Activated B cell treated with CpG ODN at 0.5 μM for 24 hours (primary cell): ENCODE results near the gene VANGL1. TPM values are rescaled to one million over a fixed set of nuclear protein-coding genes. Genes with fewer than 3 reads are reported as not detected.

Experiments
- ATAC-seq: fragments of 200-7000 bp; cut with Tn5 transposase; one replicate; pipeline ENCODE4 v1.10.0; 2021; ENCODE audit warnings: low read depth, mild to moderate bottlenecking, moderate library complexity
- CTCF ChIA-PET: fragments of 350-600 bp; sonication (Branson Sonifier 250); formaldehyde crosslinking; loops from one replicate; lab custom pipeline; 2021; ENCODE audit warnings: antibody characterized with exemption; lab: Charles Lee
- POLR2A ChIA-PET: fragments of 350-600 bp; sonication (Branson Sonifier 250); formaldehyde crosslinking; loops from one replicate; lab custom pipeline; 2021; ENCODE audit warnings: antibody characterized with exemption; lab: Charles Lee
- DNase-seq: peaks from one replicate; pipeline ENCODE4 v3.0.0; 2022
- H3K27ac Mint-ChIP-seq: one replicate; pipeline ENCODE4 v1.8.0; 2020; ENCODE audit warnings: mixed read lengths
- H3K27me3 Mint-ChIP-seq: one replicate; pipeline ENCODE4 v1.8.0; 2021; ENCODE audit warnings: mixed read lengths
- H3K36me3 Mint-ChIP-seq: one replicate; pipeline ENCODE4 v1.8.0; 2021; ENCODE audit warnings: low read depth, mixed read lengths
- H3K4me1 Mint-ChIP-seq: one replicate; pipeline ENCODE4 v1.8.0; 2021; ENCODE audit warnings: mixed read lengths
- H3K4me3 Mint-ChIP-seq: one replicate; pipeline ENCODE4 v1.8.0; 2020; ENCODE audit warnings: mild to moderate bottlenecking, mixed read lengths
- H3K9me3 Mint-ChIP-seq: one replicate; pipeline ENCODE4 v1.8.0; 2020; ENCODE audit warnings: mixed read lengths
- intact Hi-C: fragments of 100-400 bp; cut with micrococcal nuclease; formaldehyde crosslinking; loops from one replicate; pipeline ENCODE4 v1.15.1; 2024
- total RNA-seq: library from RNA; stranded (reverse); gene quantifications from 2 replicates; pipeline ENCODE4 v1.2.3, GENCODE V29; 2022
- TF ChIP-seq, protein P1 (sequence below): fragments of 200-600 bp; IDR thresholded peaks from one replicate; pipeline ENCODE4 v1.8.0; 2022; ENCODE audit warnings: antibody characterized with exemption, mild to moderate bottlenecking

The VANGL1 gene
- total RNA-seq, 1 donor from 2014 or later = 1.2 TPM

DNA sequence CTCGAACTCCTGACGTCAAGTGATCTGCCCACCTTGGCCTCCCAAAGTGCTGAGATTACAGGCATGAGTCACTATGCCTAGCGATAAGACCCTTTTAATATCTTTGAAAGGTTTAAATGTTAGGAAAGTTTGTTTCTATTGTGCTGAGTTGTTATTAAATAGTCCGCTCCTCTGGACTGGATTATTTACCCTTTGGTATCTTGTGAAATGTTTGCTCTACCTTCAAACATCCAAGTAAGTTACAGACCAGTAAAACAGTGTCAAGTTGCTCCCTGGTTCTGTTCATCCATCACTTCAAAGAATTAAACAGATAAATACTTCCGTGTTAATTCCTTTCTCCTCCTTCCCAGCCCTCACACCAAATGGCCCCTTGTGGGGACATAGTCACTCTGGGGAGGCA is 82.0 kb downstream of the VANGL1 start:
- intact Hi-C loops = no loop called here
- POLR2A ChIA-PET = no interaction called here
- DNase-seq = no peak
- Mint-ChIP-seq H3K36me3 (no peaks in the 10 kb centered on the region), H3K27me3 (peaks cover 8% of the 10 kb centered on the region), H3K4me3 (no peak overlapping the region), H3K9me3 (no peaks in the 10 kb centered on the region), H3K27ac (no peak overlapping the region), H3K4me1 (no peaks in the 10 kb centered on the region)
- TF ChIP-seq, protein P1, sequence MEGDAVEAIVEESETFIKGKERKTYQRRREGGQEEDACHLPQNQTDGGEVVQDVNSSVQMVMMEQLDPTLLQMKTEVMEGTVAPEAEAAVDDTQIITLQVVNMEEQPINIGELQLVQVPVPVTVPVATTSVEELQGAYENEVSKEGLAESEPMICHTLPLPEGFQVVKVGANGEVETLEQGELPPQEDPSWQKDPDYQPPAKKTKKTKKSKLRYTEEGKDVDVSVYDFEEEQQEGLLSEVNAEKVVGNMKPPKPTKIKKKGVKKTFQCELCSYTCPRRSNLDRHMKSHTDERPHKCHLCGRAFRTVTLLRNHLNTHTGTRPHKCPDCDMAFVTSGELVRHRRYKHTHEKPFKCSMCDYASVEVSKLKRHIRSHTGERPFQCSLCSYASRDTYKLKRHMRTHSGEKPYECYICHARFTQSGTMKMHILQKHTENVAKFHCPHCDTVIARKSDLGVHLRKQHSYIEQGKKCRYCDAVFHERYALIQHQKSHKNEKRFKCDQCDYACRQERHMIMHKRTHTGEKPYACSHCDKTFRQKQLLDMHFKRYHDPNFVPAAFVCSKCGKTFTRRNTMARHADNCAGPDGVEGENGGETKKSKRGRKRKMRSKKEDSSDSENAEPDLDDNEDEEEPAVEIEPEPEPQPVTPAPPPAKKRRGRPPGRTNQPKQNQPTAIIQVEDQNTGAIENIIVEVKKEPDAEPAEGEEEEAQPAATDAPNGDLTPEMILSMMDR = no peak
- ATAC-seq = no peak
- CTCF ChIA-PET = no interaction called here

DNA sequence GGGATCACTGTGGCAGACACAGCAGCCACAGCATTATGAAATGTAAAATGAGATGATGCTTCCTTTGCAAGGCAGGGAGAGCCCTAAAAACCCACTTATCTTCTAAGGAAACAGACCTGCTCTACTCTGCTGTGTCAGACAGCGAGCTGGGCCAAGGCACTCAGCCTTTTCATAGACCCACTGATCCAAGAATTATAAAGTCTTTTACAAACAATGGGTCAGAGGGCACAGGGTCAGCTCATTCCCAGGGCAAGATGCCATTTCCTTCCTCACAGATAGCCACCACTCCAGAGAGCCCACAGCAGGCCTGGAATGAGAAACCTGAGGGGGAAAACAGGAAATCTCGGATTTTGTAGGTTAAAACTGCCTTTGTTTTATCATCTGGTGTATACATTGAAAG is 83.8 kb downstream of the VANGL1 start:
- CTCF ChIA-PET = no interaction called here
- intact Hi-C loops = no loop called here

DNA sequence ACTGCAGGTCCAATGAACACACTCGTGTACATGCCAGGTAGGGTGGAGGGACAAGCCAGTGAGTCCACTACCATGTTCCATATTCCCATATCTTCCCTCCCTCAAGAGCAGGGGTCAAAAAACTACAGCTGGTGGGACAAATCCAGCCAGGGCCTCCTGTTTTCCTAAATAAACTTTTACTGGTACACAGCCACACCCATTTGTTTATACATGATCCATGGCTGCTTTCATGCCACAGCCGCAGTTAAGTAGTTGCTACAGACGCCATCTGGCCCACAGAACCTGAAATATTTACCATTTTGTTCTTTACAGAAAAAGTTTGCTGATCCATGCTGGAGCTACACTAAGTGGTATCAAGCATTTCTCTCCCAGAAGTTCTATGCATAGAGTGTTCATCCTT is 84.4 kb downstream of the VANGL1 start:
- no peak for DNase-seq

More for the DNA sequence above, 83.8 kb downstream of the VANGL1 start:
- H3K27me3 Mint-ChIP-seq = peaks cover 8% of the 10 kb centered on the region
- H3K4me1 Mint-ChIP-seq = no peaks in the 10 kb centered on the region
- H3K27ac Mint-ChIP-seq = no peak overlapping the region
- POLR2A ChIA-PET = no interaction called here
- H3K36me3 Mint-ChIP-seq = no peaks in the 10 kb centered on the region
- DNase-seq (no peak), ATAC-seq (no peak)
- TF ChIP-seq, protein P1 = no peak
- no peak overlapping the region for H3K4me3 Mint-ChIP-seq
- H3K9me3 Mint-ChIP-seq = no peaks in the 10 kb centered on the region

DNA sequence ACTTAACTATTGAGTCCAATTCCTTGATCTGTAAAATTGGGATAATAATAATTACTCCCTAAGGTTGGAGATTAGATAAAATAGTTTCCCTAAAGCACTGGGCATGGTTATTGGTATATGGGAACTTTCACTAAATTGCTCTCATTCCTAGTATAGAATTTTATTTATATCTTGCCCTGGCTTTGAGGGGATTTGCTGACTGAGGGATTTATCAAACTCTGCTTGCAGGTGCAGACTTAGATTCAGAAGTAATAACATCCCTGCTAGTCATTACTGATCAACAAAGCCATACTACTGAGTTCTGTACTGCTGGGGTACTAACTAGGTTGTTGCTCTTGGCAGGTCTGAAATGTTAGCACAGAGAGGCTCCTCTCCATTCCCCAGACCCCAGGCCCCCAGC is 84.8 kb downstream of the VANGL1 start:
- H3K27ac Mint-ChIP-seq = no peak overlapping the region
- no peaks in the 10 kb centered on the region for H3K9me3 Mint-ChIP-seq
- no peaks in the 10 kb centered on the region for H3K4me1 Mint-ChIP-seq
- peaks cover 8% of the 10 kb centered on the region for H3K27me3 Mint-ChIP-seq
- DNase-seq (no peak), ATAC-seq (no peak)
- TF ChIP-seq, protein P1 = no peak
- ChIA-PET POLR2A (no interaction called here), CTCF (no interaction called here)
- no peaks in the 10 kb centered on the region for H3K36me3 Mint-ChIP-seq
- no peak overlapping the region for H3K4me3 Mint-ChIP-seq
- intact Hi-C loops = no loop called here

More for the DNA sequence above, 84.4 kb downstream of the VANGL1 start:
- CTCF ChIA-PET = no interaction called here
- Mint-ChIP-seq H3K4me1 (no peaks in the 10 kb centered on the region), H3K27me3 (peaks cover 8% of the 10 kb centered on the region), H3K36me3 (no peaks in the 10 kb centered on the region), H3K4me3 (no peak overlapping the region), H3K27ac (no peak overlapping the region), H3K9me3 (no peaks in the 10 kb centered on the region)
- TF ChIP-seq, protein P1 = no peak
- intact Hi-C loops = no loop called here
- POLR2A ChIA-PET = no interaction called here
- ATAC-seq = no peak

DNA sequence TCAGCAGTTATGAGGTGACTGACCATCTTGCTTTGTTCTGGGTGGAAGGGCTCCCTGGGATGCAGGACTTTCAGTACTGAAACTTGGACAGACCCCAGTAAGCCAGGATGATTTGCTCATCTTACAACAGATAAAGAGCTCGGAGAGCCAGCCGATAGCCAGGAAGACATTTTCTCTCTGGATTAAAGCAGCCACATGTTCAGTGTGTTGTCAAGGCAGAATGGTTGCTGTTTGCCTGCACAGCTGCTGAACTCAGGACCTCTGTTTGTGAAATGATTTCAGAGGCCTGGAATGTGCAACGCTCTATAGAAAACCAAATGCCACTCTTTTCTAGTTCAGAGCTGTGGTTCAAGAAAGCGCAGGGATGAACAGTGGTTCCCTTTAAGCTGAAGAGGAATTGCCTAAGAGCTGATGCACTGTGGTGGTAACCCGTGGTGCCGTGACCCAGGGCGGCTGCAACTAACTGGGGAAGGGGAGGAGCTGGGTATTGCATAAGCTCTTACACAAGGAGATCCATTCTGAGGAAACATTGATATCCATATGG is 86.0 kb downstream of the VANGL1 start:
- H3K4me1 Mint-ChIP-seq = no peaks in the 10 kb centered on the region
- no peak overlapping the region for H3K27ac Mint-ChIP-seq
- H3K27me3 Mint-ChIP-seq = peaks cover 6% of the 10 kb centered on the region
- TF ChIP-seq, protein P1 = no peak
- H3K36me3 Mint-ChIP-seq = no peaks in the 10 kb centered on the region
- ATAC-seq (no peak), DNase-seq (no peak)
- H3K9me3 Mint-ChIP-seq = no peaks in the 10 kb centered on the region
- ChIA-PET POLR2A (no interaction called here), CTCF (no interaction called here)
- intact Hi-C loops = no loop called here
- no peak overlapping the region for H3K4me3 Mint-ChIP-seq
